Esophagus muscularis mucosa (tissue), 4 donors: ENCODE results near the gene CREB3L4.

Experiments used
- EP300 ChIP-seq: sonication (generic); formaldehyde crosslinking; IDR thresholded peaks from one replicate; pipeline ENCODE4 v1.6.1; 2017; ENCODE audit warnings: antibody characterized with exemption
- POLR2A ChIP-seq: fragments of 450-650 bp; IDR thresholded peaks from one replicate; pipeline ENCODE4 v1.6.1; 2017; ENCODE audit warnings: antibody characterized with exemption, moderate library complexity, mild to moderate bottlenecking, low read depth
- POLR2AphosphoS5 ChIP-seq, 2 donors: sonication (generic); formaldehyde crosslinking; IDR thresholded peaks; one replicate each; pipeline ENCODE4 v1.6.1; 2017; ENCODE audit warnings: antibody characterized with exemption in 2 of 2
- TF ChIP-seq, protein P1 (sequence below), 3 experiments: fragments of 200-600 bp in 2 of 3; fragments of 450-650 bp in 1 of 3; sonication (generic) in 2 of 3; IDR thresholded peaks; one replicate each; pipeline ENCODE4 v1.5.1; 2017 to 2019; ENCODE audit warnings: antibody characterized with exemption in 3 of 3, mild to moderate bottlenecking in 2 of 3, moderate library complexity in 1 of 3

- TF ChIP-seq EP300: no peak
- TF ChIP-seq, protein P1, sequence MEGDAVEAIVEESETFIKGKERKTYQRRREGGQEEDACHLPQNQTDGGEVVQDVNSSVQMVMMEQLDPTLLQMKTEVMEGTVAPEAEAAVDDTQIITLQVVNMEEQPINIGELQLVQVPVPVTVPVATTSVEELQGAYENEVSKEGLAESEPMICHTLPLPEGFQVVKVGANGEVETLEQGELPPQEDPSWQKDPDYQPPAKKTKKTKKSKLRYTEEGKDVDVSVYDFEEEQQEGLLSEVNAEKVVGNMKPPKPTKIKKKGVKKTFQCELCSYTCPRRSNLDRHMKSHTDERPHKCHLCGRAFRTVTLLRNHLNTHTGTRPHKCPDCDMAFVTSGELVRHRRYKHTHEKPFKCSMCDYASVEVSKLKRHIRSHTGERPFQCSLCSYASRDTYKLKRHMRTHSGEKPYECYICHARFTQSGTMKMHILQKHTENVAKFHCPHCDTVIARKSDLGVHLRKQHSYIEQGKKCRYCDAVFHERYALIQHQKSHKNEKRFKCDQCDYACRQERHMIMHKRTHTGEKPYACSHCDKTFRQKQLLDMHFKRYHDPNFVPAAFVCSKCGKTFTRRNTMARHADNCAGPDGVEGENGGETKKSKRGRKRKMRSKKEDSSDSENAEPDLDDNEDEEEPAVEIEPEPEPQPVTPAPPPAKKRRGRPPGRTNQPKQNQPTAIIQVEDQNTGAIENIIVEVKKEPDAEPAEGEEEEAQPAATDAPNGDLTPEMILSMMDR (IDR thresholded peaks at IDR 0.05): no peak
- TF ChIP-seq POLR2A: no peak
- TF ChIP-seq POLR2AphosphoS5 (IDR thresholded peaks at IDR 0.05): no peak
Observed at GRCh38 chr1:153970346-153970745, 2.6 kb downstream of the CREB3L4 start.
